ENCODE measurements around the gene MYH3. TPM values are rescaled to one million over a fixed set of nuclear protein-coding genes. Genes with fewer than 3 reads are reported as not detected.

MYH3 gene
- total RNA-seq, 1 experiment from 2014 or later: 2.4 TPM

GRCh38 chr17:10640475-10640874 is 16.6 kb downstream of the MYH3 start:
- intact Hi-C loops (cut with micrococcal nuclease; ENCODE audit: unreplicated experiment): loop anchor here (10.0 kb wide), 1 partner anchor 94 kb away; the partner anchor contains the start of gene TMEM220
- no peaks in the 10 kb centered on the region for H3K4me1 ChIP-seq
- DNase-seq: no peak
- BruUV-seq (replicated peaks): no TSS peak
- no peaks in the 10 kb centered on the region for H3K36me3 Mint-ChIP-seq (ENCODE audit: insufficient read depth, unreplicated experiment)
- no peaks in the 10 kb centered on the region for H3K4me1 Mint-ChIP-seq (ENCODE audit: low read depth, unreplicated experiment)
- H3K4me3 Mint-ChIP-seq (ENCODE audit: unreplicated experiment): no peak overlapping the region
- no peaks in the 10 kb centered on the region for H3K9me3 ChIP-seq
- no peaks in the 10 kb centered on the region for H3K27me3 ChIP-seq (replicated peaks; ENCODE audit: control insufficient read depth, insufficient read depth, low read length)
- CTCF ChIA-PET: no interaction called here
- TF ChIP-seq CTCF (IDR thresholded peaks at IDR 0.05; ENCODE audit: insufficient read depth in 1 of 2, low read depth in 1 of 2, low read length in 1 of 2, severe bottlenecking in 1 of 2, unreplicated experiment in 1 of 2): no peak
- no peak overlapping the region for H3K4me3 ChIP-seq (ENCODE audit: low read depth, low read length)
- no peaks in the 10 kb centered on the region for H3K27me3 Mint-ChIP-seq (ENCODE audit: insufficient read depth, unreplicated experiment)
- H3K9me3 Mint-ChIP-seq (ENCODE audit: unreplicated experiment): no peaks in the 10 kb centered on the region
- no peaks in the 10 kb centered on the region for H3K36me3 ChIP-seq (ENCODE audit: control insufficient read depth, insufficient read depth, low read length)
- POLR2A ChIA-PET: no interaction called here
- H3K27ac Mint-ChIP-seq (ENCODE audit: unreplicated experiment): no peak overlapping the region

- Mint-ChIP-seq H3K4me1 (ENCODE audit: low read depth, unreplicated experiment) (no peaks in the 10 kb centered on the region), H3K27me3 (ENCODE audit: insufficient read depth, unreplicated experiment) (no peaks in the 10 kb centered on the region), H3K36me3 (ENCODE audit: insufficient read depth, unreplicated experiment) (no peaks in the 10 kb centered on the region), H3K27ac (ENCODE audit: unreplicated experiment) (no peak overlapping the region), H3K9me3 (ENCODE audit: unreplicated experiment) (no peaks in the 10 kb centered on the region), H3K4me3 (ENCODE audit: unreplicated experiment) (no peak overlapping the region)
- TF ChIP-seq CTCF (IDR thresholded peaks at IDR 0.05; ENCODE audit: insufficient read depth in 1 of 2, low read depth in 1 of 2, low read length in 1 of 2, severe bottlenecking in 1 of 2, unreplicated experiment in 1 of 2): no peak
- intact Hi-C loops (cut with micrococcal nuclease; ENCODE audit: unreplicated experiment): no loop called here
- ChIA-PET CTCF (interaction anchor here (0.6 kb wide), 1 partner anchor 33 kb away, joined by 4 read pairs; no protein-coding TSS in a partner anchor), POLR2A (no interaction called here)
- Histone ChIP-seq H3K27me3 (replicated peaks; ENCODE audit: control insufficient read depth, insufficient read depth, low read length) (no peaks in the 10 kb centered on the region), H3K36me3 (ENCODE audit: control insufficient read depth, insufficient read depth, low read length) (no peaks in the 10 kb centered on the region), H3K4me3 (ENCODE audit: low read depth, low read length) (no peak overlapping the region), H3K4me1 (no peaks in the 10 kb centered on the region), H3K9me3 (no peaks in the 10 kb centered on the region)
- no peak for DNase-seq
- no TSS peak for BruUV-seq (replicated peaks)
These were observed 19.0 kb downstream of the MYH3 start for GRCh38 chr17:10638151-10638550.

- H3K36me3 ChIP-seq (ENCODE audit: control insufficient read depth, insufficient read depth, low read length): no peaks in the 10 kb centered on the region
- no peak overlapping the region for H3K27ac Mint-ChIP-seq (ENCODE audit: unreplicated experiment)
- no TSS peak for BruUV-seq (replicated peaks)
- CTCF ChIA-PET: no interaction called here
- H3K36me3 Mint-ChIP-seq (ENCODE audit: insufficient read depth, unreplicated experiment): no peaks in the 10 kb centered on the region
- H3K4me1 Mint-ChIP-seq (ENCODE audit: low read depth, unreplicated experiment): no peaks in the 10 kb centered on the region
- no peak for TF ChIP-seq CTCF (IDR thresholded peaks at IDR 0.05; ENCODE audit: insufficient read depth in 1 of 2, low read depth in 1 of 2, low read length in 1 of 2, severe bottlenecking in 1 of 2, unreplicated experiment in 1 of 2)
- H3K27me3 ChIP-seq (replicated peaks; ENCODE audit: control insufficient read depth, insufficient read depth, low read length): no peaks in the 10 kb centered on the region
- H3K9me3 Mint-ChIP-seq (ENCODE audit: unreplicated experiment): no peaks in the 10 kb centered on the region
- DNase-seq: no peak
- no peaks in the 10 kb centered on the region for H3K4me1 ChIP-seq
- H3K27me3 Mint-ChIP-seq (ENCODE audit: insufficient read depth, unreplicated experiment): no peaks in the 10 kb centered on the region
- POLR2A ChIA-PET: no interaction called here
- H3K4me3 ChIP-seq (ENCODE audit: low read depth, low read length): no peak overlapping the region
- intact Hi-C loops (cut with micrococcal nuclease; ENCODE audit: unreplicated experiment): no loop called here
- H3K9me3 ChIP-seq: no peaks in the 10 kb centered on the region
- H3K4me3 Mint-ChIP-seq (ENCODE audit: unreplicated experiment): no peak overlapping the region
These were observed 21.8 kb downstream of the MYH3 start for GRCh38 chr17:10635290-10635689.

Data from Caco-2 (cell line).